ENCODE data around the gene CDKL1.

Gene CDKL1

DNA sequence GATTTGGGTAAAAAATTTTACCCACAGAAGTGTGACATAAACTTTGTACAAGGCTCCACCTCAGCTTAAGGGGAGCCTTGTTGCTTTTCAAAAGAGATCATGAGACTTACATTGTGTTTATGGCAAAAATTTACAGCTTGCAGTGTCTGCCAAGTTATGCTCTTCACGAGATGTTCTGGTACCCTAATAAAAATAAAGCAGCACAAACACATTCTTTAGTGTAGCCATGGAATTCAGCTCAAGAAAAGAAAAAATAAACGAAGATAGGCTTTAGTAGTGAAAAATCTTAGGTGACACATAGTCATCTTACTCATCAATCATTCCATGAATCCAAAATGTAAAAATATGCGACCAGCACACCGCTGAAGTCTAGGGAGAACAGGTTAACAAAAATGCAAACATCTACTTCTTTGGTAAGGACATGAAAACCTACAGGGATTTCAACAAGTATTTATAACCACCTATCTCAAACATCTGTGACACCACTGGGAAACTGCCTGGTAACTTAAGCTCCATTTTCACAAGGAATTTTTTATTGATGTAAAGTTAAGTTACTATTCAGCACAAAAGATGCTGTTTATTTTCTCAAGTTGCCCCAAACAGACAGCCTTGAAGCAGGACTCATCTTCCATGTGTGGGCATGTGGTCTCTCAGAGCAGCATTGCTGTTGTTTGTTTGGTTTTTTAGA lies 51.7 kb downstream of the CDKL1 start:
- Histone ChIP-seq H4K20me1 (ENCODE audit: insufficient read depth, low read length) (no peaks in the 10 kb centered on the region), H3K27me3 (ENCODE audit: insufficient read depth, low read length, poor library complexity) (no peaks in the 10 kb centered on the region), H3K4me1 (ENCODE audit: insufficient read depth, low read length) (no peaks in the 10 kb centered on the region), H2AFZ (ENCODE audit: low read depth, low read length) (no peak overlapping the region), H3K79me2 (ENCODE audit: insufficient read depth, low read length) (no peaks in the 10 kb centered on the region), H3K27ac (ENCODE audit: low read length) (no peak overlapping the region), H3K4me2 (ENCODE audit: insufficient read depth, low read length) (no peak overlapping the region), H3K9ac (ENCODE audit: low read depth, low read length) (no peak overlapping the region), H3K9me3 (ENCODE audit: insufficient read depth, low read length, severe bottlenecking) (no peaks in the 10 kb centered on the region), H3K36me3 (ENCODE audit: insufficient read depth, low read length) (peaks cover 3% of the 10 kb centered on the region; the same call in 1 of the 2 replicates), H3K4me3 (ENCODE audit: low read depth in 1 of 2, low read length in 2 of 2) (no peak overlapping the region)
- TF ChIP-seq EZH2 (IDR thresholded peaks at IDR 0.05; ENCODE audit: borderline replicate concordance, low read depth, low read length, severe bottlenecking) (no peak), CTCF (IDR thresholded peaks at IDR 0.05; ENCODE audit: borderline replicate concordance, extremely low read depth, low read length, poor library complexity, severe bottlenecking) (no peak)
- no peak for ATAC-seq (ENCODE audit: insufficient read depth, low read depth)
- DNase-seq: no peak

DNA sequence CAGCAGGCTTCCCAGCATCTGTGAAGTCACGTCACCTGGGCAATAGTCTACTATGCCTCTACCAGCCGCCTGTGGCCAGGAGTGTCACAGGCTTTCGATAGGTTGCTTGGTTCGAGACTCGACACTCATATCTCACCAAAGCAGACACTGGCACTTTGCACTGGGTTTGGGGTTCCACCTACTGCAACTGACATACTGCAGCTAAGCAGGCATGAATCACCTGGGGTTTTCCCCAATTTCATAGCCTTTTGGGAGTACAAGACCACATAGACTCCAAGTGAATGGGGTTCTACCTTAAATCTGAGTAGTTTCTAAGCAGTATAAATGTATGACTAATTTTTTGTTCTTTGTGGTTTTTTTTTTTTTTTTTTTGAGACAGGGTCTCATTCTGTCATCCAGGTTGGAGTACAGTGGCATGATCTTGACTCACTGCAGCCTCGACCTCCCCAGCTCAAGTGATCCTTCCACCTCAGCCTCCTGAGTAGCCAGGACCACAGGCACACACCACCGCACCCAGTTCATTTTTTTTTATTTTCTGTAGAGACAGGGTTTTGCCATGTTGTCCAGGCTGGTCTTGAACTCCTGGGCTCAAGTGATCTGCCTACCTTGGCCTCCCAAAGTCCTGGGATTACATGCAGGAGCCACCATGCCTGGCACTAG lies 52.4 kb downstream of the CDKL1 start:
- no peaks in the 10 kb centered on the region for H4K20me1 ChIP-seq (ENCODE audit: insufficient read depth, low read length)
- H3K79me2 ChIP-seq (ENCODE audit: insufficient read depth, low read length): no peaks in the 10 kb centered on the region
- no peak overlapping the region for H3K4me3 ChIP-seq (ENCODE audit: low read depth in 1 of 2, low read length in 2 of 2)
- no peak overlapping the region for H2AFZ ChIP-seq (ENCODE audit: low read depth, low read length)
- peaks cover 3% of the 10 kb centered on the region; the same call in 1 of the 2 replicates for H3K36me3 ChIP-seq (ENCODE audit: insufficient read depth, low read length)
- H3K4me1 ChIP-seq (ENCODE audit: insufficient read depth, low read length): no peaks in the 10 kb centered on the region
- DNase-seq (no peak), ATAC-seq (ENCODE audit: insufficient read depth, low read depth) (no peak)
- H3K9ac ChIP-seq (ENCODE audit: low read depth, low read length): no peak overlapping the region
- H3K27me3 ChIP-seq (ENCODE audit: insufficient read depth, low read length, poor library complexity): no peaks in the 10 kb centered on the region
- no peak overlapping the region for H3K4me2 ChIP-seq (ENCODE audit: insufficient read depth, low read length)
- no peaks in the 10 kb centered on the region for H3K9me3 ChIP-seq (ENCODE audit: insufficient read depth, low read length, severe bottlenecking)
- TF ChIP-seq EZH2 (IDR thresholded peaks at IDR 0.05; ENCODE audit: borderline replicate concordance, low read depth, low read length, severe bottlenecking): no peak
- no peak for TF ChIP-seq CTCF (IDR thresholded peaks at IDR 0.05; ENCODE audit: borderline replicate concordance, extremely low read depth, low read length, poor library complexity, severe bottlenecking)
- H3K27ac ChIP-seq (ENCODE audit: low read length): no peak overlapping the region

DNA sequence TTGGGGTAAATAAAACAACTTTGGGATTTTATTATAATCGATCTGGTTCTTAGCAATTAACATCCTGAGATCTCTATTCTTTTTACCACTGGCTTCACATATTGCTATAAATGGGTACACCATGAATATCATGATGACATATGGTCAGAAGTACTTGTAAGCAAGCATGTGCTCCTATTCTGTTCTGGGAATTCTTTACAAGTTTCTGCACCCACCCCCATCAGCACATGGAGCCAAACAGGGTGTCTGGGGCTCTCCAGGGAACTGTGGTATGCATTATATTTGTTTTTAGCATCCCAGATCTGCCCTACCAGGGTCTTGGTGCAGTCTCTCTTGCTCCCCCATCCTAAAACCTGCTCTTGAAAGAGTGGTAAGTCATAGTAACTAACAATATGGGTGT lies 53.2 kb downstream of the CDKL1 start:
- no peak for TF ChIP-seq EZH2 (IDR thresholded peaks at IDR 0.05; ENCODE audit: borderline replicate concordance, low read depth, low read length, severe bottlenecking)
- no peak for TF ChIP-seq CTCF (IDR thresholded peaks at IDR 0.05; ENCODE audit: borderline replicate concordance, extremely low read depth, low read length, poor library complexity, severe bottlenecking)
- H3K36me3 ChIP-seq (ENCODE audit: insufficient read depth, low read length): peaks cover 3% of the 10 kb centered on the region; the same call in 1 of the 2 replicates
- no peaks in the 10 kb centered on the region for H3K9me3 ChIP-seq (ENCODE audit: insufficient read depth, low read length, severe bottlenecking)
- H3K79me2 ChIP-seq (ENCODE audit: insufficient read depth, low read length): no peaks in the 10 kb centered on the region
- no peaks in the 10 kb centered on the region for H4K20me1 ChIP-seq (ENCODE audit: insufficient read depth, low read length)
- H3K4me2 ChIP-seq (ENCODE audit: insufficient read depth, low read length): no peak overlapping the region
- no peak overlapping the region for H3K9ac ChIP-seq (ENCODE audit: low read depth, low read length)
- H3K4me3 ChIP-seq (ENCODE audit: low read depth in 1 of 2, low read length in 2 of 2): no peak overlapping the region
- no peak for DNase-seq
- H3K27me3 ChIP-seq (ENCODE audit: insufficient read depth, low read length, poor library complexity): no peaks in the 10 kb centered on the region
- ATAC-seq (ENCODE audit: insufficient read depth, low read depth): no peak
- H3K27ac ChIP-seq (ENCODE audit: low read length): no peak overlapping the region
- no peaks in the 10 kb centered on the region for H3K4me1 ChIP-seq (ENCODE audit: insufficient read depth, low read length)
- no peak overlapping the region for H2AFZ ChIP-seq (ENCODE audit: low read depth, low read length)

Measured in DND-41 (cell line).